Panc1 (cell line): Measurements from ENCODE around the gene MPL.

Source experiments
- POLR2AphosphoS5 ChIP-seq: IDR thresholded peaks from 2 replicates; pipeline ENCODE4 v1.6.1; 2012; ENCODE audit warnings: mild to moderate bottlenecking, low read depth, low read length, moderate library complexity
- REST ChIP-seq, 2 experiments: IDR thresholded peaks; 2 replicates each; pipeline ENCODE4 v1.6.1; 2011 to 2012; ENCODE audit warnings: low read depth in 2 of 2, control low read depth in 1 of 2, low read length in 1 of 2, mild to moderate bottlenecking in 1 of 2, moderate library complexity in 1 of 2; ENCODE audit not compliant: insufficient read depth in 1 of 2
- SIN3A ChIP-seq: IDR thresholded peaks from 2 replicates; pipeline ENCODE4 v1.6.1; 2012; ENCODE audit warnings: low read depth, mild to moderate bottlenecking, low read length, moderate library complexity, borderline replicate concordance; ENCODE audit not compliant: insufficient read depth
- TCF7L2 ChIP-seq: IDR thresholded peaks from 2 replicates; pipeline ENCODE4 v1.6.1; 2011; ENCODE audit warnings: mild to moderate bottlenecking, low read depth, low read length, inconsistent platforms
- TF ChIP-seq, protein P1 (sequence below): fragments of 450-650 bp; IDR thresholded peaks from 2 replicates; pipeline ENCODE4 v1.5.1; 2017; ENCODE audit warnings: mild to moderate bottlenecking

DNA sequence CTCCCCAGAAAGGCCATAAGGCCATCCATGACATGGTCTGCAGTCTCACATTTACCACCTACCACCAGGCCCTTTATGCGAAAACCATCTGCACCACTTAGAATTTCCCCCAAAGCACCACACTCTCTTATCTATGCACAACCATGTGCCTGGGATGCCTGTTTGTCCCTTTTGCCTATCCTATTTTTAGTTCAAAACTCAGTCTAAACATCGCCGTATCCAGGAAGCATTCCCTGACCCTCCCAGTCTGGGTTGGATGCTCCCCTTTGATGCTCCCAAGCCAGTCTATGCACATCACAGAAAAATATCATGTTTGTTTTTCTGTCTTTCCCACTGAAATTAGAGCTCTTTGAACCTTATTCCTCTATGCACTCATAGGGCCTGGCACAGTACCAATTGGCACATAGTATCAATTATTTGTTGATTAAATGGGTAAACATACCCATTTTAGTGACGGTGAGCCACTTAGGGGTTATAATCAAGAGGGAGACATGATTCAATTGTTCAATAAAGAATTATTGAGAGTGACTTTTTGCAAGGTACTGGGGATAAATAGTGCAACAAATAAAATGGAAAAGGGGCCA, 6.7 kb downstream of the MPL start:
- TF ChIP-seq, protein P1, sequence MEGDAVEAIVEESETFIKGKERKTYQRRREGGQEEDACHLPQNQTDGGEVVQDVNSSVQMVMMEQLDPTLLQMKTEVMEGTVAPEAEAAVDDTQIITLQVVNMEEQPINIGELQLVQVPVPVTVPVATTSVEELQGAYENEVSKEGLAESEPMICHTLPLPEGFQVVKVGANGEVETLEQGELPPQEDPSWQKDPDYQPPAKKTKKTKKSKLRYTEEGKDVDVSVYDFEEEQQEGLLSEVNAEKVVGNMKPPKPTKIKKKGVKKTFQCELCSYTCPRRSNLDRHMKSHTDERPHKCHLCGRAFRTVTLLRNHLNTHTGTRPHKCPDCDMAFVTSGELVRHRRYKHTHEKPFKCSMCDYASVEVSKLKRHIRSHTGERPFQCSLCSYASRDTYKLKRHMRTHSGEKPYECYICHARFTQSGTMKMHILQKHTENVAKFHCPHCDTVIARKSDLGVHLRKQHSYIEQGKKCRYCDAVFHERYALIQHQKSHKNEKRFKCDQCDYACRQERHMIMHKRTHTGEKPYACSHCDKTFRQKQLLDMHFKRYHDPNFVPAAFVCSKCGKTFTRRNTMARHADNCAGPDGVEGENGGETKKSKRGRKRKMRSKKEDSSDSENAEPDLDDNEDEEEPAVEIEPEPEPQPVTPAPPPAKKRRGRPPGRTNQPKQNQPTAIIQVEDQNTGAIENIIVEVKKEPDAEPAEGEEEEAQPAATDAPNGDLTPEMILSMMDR: no peak
- TF ChIP-seq POLR2AphosphoS5 (no peak), TCF7L2 (no peak), REST (IDR thresholded peaks at IDR 0.05; ENCODE audit: insufficient read depth in 1 of 2, low read depth in 2 of 2, low read length in 1 of 2) (no peak), SIN3A (no peak)
